GM21723 (cell line): ENCODE results near the gene CEBPG.

Source experiments
- ATAC-seq: cut with Tn5 transposase; IDR thresholded peaks from one replicate; pipeline ENCODE4 v1.9.1; 2021; ENCODE audit warnings: mild to moderate bottlenecking, moderate library complexity; ENCODE audit not compliant: unreplicated experiment

Gene CEBPG

DNA sequence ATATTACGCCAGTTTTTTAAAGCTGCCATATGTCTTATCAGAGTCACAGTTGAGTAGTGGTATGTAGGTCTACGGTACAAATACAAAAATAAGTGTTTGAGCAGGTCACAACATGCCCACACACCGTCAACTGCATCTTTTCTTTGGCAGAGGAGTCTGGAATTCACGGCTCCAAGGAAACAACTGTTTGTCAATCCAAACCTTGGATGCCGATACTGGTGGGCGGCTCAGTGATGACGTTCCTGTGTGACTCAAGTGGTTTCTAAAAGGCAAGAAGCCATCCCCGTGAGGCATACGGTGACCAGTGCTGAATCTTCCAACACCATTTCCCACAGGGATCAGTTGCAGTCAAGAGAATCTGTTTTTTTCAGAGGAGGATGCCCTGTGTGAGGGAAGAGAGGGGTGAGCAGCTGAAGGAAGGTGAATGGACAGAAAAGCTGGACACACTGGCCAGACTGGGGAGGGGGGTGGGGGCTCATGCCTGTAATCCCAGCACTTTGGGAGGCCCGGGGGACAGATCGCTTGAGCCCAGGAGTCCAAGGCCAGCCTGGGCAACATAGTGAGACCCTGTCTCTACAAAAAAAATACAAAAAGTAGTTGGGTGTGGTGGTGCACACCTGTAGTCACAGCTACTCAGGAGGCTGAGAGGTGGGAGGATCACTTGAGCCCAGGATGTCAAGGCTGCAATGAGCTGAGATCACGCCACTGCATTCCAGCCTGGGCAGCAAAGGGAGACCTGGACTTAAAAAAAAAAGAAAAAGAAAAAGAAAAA is 22.8 kb upstream of the CEBPG start:
- ATAC-seq = no peak

DNA sequence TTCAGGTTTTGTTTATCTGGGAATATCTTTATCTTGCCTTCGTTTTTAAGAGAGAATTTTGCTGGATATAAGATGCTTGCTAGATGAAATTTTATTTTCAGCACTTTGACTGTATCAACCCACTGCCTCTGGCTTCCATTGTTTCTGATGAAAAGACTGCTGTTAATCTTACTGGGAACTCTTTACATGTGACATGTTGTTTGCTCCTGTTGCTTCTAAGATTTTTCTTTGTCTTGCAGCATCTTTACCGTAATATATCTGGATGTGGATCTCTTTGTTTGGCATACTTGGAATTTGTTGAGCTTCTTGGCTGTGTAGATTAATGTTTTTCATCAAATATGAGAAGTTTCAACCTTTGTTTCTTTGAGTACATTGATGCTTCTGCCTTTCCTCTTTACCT is 18.0 kb upstream of the CEBPG start:
- no peak for ATAC-seq

DNA sequence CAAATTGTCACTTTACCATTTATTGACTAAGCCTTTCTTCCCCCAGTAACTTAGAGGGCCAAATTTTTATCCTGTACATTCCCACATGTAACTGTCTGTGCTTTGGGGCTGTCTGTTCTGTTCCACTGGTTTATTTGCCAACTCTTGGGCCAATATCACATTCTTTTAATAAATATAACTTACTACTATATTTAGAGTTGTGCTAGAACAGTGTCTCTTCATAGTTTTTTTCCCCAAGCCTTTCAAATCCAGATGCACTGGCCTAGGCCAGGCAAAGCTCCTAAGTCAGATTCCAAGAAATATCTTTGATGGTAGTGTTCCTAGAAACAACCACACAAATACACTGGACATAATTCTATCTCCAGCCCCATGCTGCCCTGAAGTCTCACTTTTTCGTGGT is 16.0 kb upstream of the CEBPG start:
- ATAC-seq = no peak

DNA sequence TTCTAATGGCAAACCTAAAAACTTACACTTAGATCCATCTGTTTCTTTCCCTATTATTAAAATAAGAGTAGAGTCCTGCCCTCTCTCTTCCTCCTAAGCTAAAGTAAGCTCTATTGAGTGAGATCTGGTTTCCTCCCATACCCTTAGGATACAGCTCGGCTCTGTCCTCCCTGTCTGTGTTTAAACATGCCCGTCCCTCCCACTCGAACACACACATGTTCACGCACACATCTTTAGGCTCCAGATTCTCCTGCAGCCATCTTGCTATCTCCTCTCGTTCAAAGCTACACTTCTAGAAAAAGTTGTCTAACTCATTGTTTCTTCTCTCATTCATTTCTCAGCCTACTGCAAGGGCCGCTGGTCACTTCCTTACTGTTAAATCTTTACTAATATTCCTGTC is 15.1 kb upstream of the CEBPG start:
- no peak for ATAC-seq

DNA sequence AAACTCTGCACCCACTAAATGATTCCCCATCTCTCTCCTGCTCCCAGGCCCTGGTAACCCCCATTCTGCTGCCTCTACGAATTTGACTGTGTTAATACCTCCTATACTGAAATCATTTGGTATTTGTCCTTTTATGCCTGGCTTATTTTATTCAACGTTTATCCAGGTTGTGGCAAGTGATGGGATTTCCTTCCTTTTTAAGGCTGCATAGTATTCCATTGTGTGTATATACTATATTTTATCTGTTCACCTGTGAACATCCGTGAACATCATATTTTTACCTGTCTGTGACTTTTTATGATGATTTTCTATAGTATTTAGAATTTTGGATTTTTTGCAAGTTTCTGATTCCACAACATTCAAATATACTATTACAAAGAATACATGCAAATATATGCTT is 13.9 kb upstream of the CEBPG start:
- no peak for ATAC-seq

DNA sequence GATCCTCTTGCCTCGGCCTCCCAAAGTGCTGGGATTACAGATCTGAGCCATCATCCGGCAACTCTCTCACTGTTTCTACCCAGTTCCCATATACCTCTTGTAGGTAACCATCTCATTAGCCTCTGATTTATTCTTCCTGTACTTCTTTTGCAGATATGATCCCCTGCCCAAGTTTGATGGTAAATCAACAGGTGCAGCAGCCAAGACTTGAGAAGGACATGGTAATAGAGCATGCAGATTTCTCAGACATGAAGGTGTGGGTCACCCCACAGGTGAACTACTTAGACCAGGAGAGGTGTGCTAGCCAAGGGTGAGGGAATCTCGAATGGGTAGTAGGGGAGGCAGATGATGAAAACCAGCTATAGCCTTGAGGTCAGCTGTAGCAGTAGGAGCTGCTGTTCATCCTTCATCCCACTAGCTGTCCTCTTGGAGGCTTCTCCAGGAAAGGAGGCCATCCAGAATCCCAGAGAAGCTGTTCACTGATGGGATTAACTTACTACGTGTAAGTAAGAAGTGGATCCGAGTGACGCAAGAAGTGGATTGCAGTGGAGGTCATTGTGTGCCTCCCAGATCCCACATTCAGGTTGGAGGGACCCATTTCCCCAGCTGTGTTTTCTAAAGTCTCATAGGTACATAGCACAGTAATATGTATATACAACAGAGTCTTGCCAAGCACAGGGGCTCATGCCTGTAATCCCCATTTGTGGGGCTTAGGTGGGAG is 10.8 kb upstream of the CEBPG start:
- no peak for ATAC-seq

DNA sequence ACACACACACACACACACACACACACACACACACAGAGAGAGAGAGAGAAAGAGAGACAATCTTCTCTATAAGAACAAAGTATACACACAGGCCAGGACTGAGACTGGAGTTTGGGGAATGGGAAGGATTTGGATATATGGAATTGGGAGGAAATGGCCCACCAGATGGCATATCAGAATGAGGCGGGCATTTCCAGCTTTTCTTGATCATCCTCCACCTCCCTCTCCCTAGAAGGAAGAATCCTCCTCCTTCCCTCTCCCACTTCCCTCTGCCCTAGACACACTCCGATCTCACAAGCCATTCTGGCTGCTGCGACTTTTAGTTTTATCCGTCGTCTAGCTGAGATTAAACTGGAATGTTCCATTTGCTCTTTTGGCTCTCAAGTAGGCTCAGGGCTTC is 10.0 kb upstream of the CEBPG start:
- ATAC-seq = no peak

DNA sequence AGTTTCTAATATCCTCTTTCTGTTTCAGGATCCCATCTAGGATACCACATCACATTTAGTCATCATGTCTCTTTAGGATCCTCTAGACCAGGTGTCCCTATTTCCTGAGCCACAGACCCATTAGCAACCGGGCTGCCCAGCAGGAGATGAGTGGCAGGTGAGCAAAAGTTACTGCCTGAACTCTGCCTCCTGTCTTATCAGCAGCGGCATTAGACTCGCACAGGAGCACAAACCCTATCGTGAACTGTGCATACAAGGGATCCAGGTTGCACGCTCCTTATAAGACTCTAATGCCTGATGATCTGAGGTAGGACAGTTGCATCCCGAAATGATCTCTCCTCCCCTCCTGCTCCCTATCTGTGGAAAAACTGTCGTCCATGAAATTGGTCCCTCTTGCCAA is 7.8 kb upstream of the CEBPG start:
- ATAC-seq = no peak

DNA sequence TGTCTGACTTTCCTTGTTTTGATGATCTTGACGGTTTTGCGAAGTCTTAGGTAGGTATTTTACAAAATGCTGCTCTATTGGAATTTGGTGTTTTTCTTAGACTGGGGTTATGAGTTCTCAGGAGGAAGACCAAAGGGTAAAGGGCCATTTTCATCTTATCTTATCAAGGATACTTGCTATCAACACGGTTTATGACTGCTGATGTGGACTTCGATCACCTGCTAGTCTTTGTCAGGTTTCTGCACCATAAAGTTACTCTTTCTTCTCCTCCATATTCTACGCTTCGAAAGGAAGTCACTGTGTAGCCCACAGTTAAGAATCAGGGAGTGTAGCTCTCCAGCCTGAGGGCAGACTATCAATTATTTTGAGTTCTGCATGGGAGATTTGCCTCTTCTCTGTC is 7.4 kb upstream of the CEBPG start:
- ATAC-seq = no peak

DNA sequence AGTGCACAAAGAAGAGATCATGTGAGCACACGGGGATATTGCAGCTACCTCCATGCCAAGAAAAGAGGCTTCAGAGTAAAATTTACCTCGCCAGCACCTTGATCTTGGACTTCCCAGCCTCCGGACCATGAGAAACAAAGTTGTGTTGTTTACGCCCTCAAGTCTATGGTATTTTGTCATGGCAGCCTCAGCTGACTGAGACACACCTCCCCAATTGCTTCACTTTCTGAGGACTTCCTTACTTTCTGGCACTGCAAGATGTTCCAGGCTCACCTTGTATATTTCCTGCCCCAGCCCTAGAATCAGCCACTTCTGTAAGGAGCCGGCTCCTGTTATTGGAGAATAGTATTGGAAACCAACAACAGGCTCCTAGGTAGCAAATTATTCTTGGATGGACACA is 6.6 kb upstream of the CEBPG start:
- ATAC-seq = no peak

DNA sequence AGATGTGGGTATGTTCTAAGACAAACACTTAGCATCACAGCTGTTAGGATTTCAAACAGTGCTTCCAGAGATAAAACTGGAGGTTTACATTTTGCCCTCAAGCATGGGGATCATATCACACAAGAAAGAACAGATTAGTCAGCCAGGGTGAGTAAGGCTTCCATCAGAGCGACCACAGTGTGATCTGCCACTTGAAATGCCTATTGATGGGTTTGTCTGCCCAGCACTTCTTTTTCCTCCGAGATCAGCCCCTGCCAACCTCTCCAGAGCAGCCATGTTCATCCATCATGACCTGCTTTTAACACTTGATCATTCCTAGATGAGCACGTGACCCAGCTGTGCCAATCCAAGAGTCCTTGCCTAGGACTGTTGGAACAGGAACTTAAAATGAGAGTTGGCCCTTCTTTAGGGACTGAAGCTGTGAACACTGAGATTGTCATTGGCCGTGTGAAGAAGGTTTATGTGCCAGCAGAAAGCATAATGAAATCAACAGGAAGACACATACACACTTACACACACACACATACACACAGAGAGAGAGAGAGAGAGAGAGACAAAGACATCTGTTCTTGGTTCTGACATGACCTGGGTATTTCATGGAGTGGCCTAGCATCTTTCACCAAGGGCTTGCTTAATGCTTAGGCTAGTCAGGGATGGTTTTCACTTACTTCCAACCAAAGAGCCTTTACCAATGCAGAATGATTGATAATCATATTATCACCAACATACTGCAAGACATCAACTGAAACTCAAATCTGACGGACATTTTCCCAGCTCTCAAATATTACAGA is 5.2 kb upstream of the CEBPG start:
- ATAC-seq = no peak

DNA sequence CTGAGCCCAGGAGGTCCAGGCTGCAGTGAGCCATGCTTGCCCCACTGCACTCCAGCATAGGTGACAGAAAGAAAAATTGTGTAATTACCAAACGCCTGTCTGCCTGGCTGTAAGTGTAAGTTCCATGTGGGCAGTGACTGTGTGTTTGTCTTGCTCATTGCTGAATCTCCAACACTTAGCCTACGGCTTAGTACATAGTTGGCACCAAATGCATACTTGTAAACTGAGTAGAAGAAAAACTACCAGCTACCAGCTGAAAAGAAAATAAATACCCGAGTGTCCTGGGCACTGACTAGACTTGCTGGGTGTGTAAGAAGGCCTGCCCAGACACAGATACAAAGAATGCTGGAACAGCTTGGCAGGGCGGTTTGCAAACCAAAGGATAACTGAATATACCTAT is 2.7 kb upstream of the CEBPG start:
- no peak for ATAC-seq

DNA sequence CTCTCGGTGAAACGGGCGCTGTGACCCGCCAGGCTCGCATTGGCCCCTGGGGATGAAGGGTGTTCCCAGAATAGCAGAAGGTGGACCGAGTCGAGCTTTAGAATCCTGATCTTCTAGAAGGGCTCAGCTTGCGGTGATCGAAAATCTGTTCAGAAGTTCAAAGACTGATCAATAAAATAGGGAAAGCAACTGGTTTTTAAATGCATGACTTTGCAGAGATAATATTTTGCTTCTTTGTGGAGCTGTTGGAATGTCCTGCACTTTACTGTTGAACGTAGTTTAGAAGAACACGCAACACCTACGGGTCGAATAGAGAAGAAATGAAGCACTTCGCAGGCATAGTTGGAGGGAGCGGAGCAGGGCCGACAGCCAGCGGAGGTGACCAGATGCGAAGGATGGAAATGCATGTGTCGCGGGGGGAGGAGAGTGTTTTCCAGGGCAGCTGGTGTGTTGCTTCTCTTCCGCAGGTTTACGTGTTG is 766 bp downstream of the CEBPG start:
- no peak for ATAC-seq

DNA sequence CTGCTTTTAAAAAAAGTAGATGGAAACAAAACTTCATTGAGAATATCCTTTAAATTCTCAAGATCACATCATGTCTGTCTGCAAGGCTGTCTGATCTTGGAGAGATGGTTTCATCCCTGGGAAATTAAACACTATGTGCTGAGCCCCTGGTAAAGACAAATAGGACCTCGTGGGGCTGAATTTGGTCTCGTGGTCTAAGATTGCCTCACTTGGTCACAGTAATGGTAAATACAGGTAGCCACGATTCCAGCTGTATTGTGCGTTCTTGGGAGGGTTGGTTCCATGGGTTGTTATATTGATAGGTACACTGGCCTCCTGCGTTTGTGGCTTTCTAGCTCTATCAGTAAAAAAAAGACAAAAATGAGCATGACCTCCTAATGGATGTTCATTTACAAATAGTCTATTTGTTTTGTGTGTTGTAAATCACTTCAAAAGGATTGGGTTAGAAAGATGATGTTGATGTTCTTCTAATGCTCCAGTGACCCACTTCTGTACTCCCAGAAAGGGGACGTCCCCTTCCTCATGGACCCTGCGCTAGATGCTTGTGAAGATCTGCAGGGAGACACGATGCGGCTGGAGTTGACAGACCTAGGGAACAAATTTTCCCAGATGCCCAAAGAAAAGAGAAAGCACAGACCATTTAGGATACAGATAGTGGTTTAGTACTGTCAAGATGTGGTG is 1.8 kb downstream of the CEBPG start:
- ATAC-seq = no peak

DNA sequence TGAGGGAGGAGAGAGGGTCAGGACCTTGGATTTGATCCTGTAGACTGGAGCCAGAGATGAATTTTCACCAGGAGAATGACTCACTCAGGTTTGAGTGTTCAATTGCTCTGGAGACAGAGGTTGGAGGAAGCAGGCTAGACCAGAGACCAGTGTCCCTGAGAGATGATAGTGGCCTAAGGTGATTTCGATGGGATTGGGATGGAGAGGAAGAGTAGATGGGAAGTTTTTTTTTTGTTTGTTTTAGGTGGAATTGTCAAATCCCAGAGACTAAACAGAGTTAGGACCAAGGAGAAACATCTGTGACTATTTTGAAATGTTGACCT is 2.3 kb downstream of the CEBPG start:
- no peak for ATAC-seq

DNA sequence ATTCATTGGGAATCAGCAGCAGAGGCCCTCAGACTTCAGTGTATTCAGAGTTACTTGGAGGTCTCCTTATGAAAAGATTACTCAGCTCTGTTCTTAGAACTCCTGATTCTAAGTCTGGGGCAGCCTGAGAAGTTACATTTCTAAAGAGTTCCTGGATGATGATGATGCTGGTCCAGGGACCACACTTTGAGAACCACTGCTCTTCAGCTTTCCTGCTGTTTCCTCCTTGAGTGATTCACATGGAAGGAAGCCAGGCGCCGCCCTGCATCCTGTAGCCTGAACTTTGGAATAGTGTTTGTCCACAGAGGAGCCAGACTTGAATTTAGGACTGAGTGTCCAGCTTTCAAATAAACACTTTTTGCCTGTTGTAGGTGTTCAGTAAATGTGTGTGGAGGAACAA is 2.9 kb downstream of the CEBPG start:
- ATAC-seq = no peak

DNA sequence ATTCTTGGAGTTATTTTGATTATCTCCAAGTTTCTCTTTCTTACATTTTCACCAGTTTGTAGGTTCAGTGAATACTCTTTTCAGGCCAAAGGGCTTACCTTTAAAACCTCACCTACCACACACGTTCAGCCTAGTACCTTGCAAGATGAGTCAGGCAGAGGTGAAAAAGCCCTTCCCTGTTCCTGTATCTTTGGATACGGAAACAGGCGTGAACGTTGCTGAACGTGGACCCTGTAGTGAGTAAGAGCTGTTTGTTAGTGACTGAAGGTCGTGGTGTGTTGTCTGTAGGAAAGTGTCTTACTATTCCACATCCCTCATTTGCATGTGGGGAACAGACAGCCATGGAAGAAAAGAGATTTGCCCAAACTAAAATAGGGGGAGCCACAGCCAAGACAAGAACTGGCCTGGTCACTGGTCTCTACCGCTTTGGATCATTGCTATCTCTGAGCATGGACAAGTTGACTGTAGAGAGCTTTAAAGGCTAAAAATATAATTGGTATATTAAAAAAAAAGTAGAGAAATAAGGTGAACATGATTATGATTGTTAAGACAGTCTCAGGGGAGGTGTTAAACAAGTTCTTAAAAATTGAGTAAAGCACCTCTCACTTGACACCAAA is 3.5 kb downstream of the CEBPG start:
- ATAC-seq = no peak

DNA sequence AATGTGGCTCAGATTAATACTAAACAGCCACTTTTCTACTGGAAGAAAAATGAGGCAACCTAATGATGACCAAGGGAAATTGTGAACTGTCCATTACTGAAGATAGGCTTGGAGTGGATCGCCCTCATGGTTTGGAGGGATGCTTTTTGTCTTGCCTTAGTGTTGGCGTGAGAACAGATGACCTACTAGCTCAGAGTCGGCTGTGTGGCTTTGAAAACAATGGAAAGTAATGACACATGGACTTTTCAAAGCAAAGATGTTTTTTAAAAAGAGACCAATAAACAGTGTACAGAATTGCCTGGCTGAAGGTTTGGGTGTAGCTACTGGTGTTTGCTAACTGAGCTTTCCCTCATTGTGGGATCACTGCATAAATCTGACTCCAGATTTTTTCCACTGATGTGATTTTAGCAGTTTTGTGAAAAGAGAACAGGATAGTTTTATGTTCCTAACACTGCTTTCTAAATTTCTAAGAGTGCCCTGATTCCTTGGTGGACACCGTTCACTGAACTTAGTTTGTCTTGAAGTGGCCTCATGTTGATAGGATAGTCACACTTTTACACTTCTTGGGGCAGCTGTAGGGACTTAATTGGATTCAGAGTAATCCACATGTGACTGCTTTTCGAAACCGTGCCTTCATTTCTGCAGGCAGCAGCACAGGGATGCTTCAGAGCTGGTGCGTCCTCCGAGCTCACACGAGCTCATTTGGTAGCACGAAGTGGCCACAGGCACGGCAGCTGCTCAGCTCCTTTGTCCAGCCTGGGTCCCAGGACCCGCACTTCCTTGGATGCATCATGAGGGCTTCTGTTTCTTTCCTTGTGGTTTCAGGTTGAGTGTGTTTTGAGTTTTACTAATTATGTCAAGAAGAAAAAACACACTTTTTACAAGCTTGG is 4.3 kb downstream of the CEBPG start:
- no peak for ATAC-seq

DNA sequence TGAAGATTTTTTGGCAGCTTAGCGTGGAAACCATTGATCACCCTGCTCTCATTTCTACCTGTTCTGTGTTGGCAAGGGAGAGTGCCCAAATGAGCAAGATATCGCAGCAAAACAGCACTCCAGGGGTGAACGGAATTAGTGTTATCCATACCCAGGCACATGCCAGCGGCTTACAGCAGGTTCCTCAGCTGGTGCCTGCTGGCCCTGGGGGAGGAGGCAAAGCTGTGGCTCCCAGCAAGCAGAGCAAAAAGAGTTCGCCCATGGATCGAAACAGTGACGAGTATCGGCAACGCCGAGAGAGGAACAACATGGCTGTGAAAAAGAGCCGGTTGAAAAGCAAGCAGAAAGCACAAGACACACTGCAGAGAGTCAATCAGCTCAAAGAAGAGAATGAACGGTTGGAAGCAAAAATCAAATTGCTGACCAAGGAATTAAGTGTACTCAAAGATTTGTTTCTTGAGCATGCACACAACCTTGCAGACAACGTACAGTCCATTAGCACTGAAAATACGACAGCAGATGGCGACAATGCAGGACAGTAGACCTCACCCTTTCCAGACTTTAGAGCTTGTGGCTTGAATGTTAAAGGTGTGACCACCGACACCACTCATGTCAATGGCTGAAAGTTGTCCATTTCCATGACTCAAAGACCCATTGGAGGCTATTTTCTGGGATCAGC is 5.8 kb downstream of the CEBPG start:
- no peak for ATAC-seq
